ENCODE measurements around the gene ARRB1. TPM values are rescaled to one million over a fixed set of nuclear protein-coding genes. Genes with fewer than 3 reads are reported as not detected.

The ARRB1 gene
- total and polyA plus RNA-seq, 2 of the 13 experiments (the other 11 are each of a cell fraction or from before 2014, with no cell fraction given), result 22.5 to 35.7 TPM

DNA sequence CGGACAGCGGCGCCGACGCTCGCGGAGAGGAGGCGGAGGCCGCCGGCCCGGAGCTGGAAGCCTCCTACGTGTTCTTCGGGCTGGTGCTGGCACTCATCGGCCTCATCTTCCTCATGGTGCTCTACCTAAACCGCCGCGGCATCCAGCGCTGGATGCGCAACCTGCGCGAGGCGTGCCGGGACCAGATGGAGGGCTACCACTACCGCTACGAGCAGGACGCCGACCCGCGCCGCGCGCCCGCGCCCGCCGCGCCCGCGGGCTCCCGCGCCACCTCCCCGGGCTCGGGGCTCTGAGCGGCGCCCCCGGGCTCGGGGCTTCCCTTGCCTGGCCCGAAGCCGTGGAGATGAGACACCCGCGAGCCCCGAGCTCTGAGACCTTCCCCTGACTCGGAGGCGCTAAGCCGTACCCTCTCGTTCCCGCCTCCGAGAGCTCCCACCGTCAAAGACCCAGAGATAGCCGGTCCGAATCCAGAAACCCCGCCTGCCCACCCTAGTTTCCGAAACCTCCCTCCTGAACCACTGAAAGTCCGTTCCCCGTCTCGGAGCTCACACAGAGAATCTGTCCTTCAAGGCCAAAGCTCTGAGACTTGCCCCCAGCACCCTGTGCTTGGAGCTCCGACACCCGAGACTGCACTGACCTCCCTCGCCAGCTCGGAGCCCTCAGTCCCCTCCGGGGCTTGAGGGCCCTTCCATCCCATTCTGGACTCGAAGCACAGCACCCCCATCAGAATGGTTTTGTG is 109.4 kb downstream of the ARRB1 start (continued):
- 0 out of 2 replicates have a peak, but pooled peaks have one; percentile 9 for TF ChIP-seq ARID4A (CRISPR knock-in tag; IDR thresholded peaks at IDR 0.05; ENCODE audit: borderline replicate concordance)
- TF ChIP-seq HNRNPUL1 (IDR thresholded peaks at IDR 0.05; ENCODE audit: low read depth, low read length), result no peak
- no peak for TF ChIP-seq XBP1 (CRISPR knock-in tag; IDR thresholded peaks at IDR 0.05)
- TF ChIP-seq ZNF263 (CRISPR knock-in tag; IDR thresholded peaks at IDR 0.05), result peak; percentile 2; the same call in 1 of the 2 replicates
- TF ChIP-seq ARHGAP35 (CRISPR knock-in tag; IDR thresholded peaks at IDR 0.05; ENCODE audit: borderline replicate concordance), result no peak
- TF ChIP-seq ZNF713 (CRISPR knock-in tag; IDR thresholded peaks at IDR 0.05), result no peak
